ENCODE measurements around the gene BAZ2B.

DNA sequence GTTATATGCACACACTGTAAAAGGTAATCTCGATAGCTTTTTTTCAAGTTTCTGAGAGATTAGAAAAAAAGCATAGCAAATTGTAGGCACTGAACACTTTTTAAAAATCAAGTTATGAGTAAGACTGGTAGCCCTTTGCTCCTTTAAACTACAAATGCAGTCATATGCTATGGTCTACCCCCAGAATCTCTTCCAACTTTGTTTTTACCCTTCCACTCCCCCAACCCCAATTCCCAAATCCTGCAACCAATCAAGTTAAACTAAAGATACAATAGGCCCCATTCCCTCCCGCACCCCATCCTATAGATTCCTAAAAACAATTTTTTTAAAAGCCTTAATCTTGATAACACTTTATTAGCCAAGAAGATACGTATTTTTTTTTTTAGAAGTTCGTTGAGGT is 752 bp upstream of the BAZ2B start:
- TF ChIP-seq, protein P1, sequence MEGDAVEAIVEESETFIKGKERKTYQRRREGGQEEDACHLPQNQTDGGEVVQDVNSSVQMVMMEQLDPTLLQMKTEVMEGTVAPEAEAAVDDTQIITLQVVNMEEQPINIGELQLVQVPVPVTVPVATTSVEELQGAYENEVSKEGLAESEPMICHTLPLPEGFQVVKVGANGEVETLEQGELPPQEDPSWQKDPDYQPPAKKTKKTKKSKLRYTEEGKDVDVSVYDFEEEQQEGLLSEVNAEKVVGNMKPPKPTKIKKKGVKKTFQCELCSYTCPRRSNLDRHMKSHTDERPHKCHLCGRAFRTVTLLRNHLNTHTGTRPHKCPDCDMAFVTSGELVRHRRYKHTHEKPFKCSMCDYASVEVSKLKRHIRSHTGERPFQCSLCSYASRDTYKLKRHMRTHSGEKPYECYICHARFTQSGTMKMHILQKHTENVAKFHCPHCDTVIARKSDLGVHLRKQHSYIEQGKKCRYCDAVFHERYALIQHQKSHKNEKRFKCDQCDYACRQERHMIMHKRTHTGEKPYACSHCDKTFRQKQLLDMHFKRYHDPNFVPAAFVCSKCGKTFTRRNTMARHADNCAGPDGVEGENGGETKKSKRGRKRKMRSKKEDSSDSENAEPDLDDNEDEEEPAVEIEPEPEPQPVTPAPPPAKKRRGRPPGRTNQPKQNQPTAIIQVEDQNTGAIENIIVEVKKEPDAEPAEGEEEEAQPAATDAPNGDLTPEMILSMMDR (IDR thresholded peaks at IDR 0.05; ENCODE audit: borderline replicate concordance, extremely low read depth, low read length, poor library complexity, severe bottlenecking) = no peak
- TF ChIP-seq EZH2 (IDR thresholded peaks at IDR 0.05; ENCODE audit: borderline replicate concordance, low read depth, low read length, severe bottlenecking) = no peak
